NAMALWA (cell line): ENCODE measurements around the gene SLC39A6.
A peak's percentile ranks its signal among the peaks of the same experiment; 100 is the strongest.
"Not testable (repeated sequence)": the region's sequence is repeated elsewhere in the genome, so short reads cannot be mapped to it uniquely, and the experiment has no call there.

Experiments used
- DNase-seq: peaks from one replicate; pipeline ENCODE4 v3.0.0-alpha.2; 2015; ENCODE audit warnings: low spot score

SLC39A6 gene

DNA sequence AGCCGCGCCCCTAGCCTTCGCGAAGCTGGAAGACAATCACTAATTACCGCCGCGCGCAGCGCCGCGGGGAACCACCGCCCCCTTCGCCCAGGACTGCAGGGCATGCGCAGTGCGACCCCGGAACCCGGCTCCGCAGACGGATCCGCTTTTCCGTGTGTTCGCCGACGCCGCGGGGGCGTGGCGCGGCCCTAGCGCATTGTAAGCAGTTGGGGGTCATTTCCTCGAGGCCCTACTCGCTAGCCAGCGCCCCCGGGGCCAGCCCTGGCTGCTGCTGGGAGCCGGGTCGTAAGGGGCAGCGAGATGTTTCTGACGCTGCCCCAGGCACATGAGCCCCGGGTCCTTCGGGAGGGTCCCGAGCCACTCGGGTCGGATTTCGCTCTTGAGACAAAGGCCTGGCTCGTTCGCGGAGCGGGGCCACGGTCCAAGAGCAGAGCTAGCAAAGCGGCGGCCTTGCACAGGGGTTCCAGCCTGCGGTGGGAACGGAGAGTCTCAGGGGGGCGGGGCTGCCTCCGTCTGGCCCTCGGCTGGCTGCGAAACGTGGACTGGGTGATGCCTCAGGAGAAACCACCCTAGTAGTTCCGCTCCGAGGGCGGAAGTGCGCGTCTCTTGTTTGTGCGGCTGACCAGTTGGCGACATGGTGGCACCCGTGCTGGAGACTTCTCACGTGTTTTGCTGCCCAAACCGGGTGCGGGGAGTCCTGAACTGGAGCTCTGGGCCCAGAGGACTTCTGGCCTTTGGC is at the start of gene SLC39A6, which contains the start of gene ELP2:
Gene SLC39A6 (minus strand): TSS at position 41 of the 739 bp plus-strand sequence. CDS start 2,333 bp downstream, outside the sequence.
Gene ELP2 (plus strand): TSS at position 600 of the 739 bp plus-strand sequence. CDS start 35 bp downstream, at position 635.
- DNase-seq, result peak; percentile 96

DNA sequence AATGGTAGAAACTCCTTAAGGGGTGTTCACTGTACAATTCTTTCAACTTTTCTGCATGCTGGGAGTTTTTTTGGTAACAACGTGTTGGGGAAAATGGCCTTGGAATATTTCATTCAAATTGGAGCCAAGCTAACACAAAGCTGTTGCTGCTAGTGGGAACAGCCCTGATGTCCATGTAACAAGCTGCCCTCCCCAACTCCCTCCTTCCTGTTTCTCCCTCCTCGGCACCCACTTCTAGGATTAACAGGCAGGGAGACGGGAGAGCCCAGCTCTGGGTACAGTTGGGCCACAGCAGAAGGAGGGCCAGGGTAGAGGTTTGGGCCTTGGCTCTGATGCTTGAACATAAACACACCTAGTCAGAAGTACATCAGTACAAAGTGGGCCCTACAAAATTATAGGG is 48.8 kb upstream of the SLC39A6 start:
- DNase-seq, result no peak

GRCh38 chr18:36176711-36177110 is 47.6 kb upstream of the SLC39A6 start:
- DNase-seq, result no peak

DNA sequence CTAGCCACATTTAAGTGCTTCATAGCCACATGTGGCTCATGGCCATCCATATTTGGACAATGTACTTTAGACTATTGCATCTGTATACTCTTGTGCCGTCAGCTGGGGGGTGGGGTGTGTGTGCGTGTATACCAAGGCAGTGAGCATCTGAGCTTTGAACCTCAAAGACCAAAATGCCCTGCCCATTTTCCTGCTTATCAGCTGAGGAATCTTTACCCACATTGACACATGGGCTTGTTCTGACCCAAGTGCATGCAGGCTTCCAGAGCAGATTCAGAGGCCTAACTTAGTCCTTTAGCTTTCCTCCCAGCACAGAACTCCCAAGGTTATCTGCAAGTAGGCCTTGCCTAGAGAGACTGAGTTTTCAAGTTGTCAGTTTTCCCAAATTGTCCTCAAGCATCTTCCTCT is 47.0 kb upstream of the SLC39A6 start:
- no peak for DNase-seq

DNA sequence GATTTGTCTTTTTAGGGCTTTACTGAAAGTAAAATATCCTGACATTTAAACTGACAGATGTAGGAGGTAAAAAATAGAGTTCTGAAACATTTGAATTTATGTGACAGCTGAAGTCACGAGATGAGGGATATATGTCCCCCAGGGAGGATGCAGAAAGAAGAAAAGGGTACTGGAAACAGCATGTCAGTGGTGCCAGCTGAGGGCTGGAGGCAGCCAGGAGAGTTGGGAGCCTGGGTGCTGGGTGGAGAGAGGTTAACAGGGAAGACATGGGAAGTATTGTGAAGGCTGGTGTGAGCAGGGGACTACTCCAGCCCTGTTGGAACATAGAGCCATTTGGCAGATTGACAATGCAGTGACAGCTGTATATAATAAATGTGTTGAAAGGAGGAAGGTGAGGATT is 46.3 kb upstream of the SLC39A6 start:
- DNase-seq, result no peak

DNA sequence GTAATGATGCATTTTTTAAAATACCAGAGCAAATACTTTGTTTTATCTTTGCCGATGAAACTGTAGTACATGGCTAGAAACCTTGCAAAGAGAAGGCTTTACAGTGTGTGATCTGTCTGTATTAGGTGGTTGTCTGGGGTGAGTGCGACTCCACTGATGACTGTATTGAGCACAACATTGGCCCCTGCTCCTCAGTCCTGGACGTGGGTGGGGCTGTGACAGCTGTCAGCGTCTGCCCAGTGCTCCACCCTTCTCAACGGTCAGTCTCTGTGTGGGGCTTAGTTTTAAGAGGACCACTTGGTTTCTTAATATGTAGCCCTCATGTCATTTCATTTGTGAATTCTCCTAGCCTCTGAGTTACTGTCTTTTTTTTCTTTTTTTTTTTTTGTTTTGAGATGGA is 40.8 kb upstream of the SLC39A6 start:
- DNase-seq, result no peak

GRCh38 chr18:36168296-36168695 is 39.2 kb upstream of the SLC39A6 start:
- DNase-seq, result not testable (repeated sequence)

GRCh38 chr18:36167692-36168218 is 38.6 kb upstream of the SLC39A6 start:
- no peak for DNase-seq

DNA sequence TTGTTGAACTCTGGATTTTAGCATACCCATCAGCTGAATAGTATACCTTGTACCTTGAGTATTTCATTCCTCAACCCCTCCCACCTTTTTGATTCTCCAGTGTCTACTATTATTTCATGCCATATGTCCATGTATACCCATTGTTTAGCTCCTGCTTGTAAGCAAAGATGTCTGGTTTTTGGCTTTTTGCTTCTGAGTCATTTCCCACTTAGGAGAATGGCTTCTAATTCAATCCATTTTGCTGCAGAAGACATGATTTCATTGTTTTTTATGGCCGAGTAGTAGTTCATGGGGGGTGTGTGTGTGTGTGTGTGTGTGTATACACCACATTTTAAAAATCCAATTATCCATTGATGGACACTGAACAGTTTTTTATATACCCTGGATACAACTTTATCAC is 33.8 kb upstream of the SLC39A6 start:
- DNase-seq, result no peak

DNA sequence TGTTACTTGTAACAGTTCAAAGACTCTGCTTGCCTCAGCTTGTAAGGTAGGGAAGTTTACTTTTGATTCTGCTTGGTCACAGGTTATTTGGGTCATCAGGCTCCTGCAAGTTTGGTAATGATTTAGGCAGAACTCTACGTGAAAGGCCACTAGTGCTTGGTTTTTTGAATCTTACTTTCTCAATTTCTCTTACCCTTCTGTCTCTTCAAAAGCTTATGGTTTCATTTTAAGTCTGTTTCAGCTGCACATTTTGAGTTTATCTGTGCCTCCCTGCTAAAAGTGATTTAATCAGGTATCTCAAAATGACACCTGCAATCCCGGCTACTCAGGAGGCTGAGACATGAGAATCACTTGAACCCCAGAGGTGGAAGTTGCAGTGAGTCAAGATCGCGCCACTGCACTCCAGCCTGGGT is 31.8 kb upstream of the SLC39A6 start:
- DNase-seq, result no peak

DNA sequence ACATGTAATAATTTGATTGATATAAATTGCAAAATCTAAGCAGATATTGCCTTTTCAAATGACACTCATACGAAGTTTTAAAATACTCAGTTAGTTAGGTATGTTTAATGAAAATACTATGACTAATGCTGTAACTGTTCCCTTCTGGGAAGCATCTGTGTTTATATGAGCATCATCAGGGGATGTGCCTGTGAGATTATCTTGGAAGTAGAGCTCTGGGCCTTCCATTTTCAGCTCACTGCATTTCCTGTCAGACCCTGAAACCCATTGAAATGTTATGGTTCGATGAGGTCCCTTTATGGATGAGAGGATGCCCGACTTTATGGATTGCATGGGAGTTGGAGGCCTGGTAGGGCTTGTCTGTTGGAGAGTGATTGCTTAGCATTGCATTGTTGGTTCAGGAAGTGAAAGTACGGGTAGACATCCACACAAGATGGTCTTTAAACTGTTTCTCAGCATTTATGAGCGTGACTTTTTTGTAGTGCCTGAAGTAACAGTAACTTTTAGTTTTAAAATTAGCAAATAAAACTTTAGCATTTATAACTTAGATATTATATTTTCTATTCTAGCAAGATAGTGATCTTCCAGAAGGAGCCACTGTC is 29.2 kb upstream of the SLC39A6 start:
- no peak for DNase-seq

- DNase-seq, result no peak
These were observed 28.3 kb upstream of the SLC39A6 start for GRCh38 chr18:36157441-36157840.

DNA sequence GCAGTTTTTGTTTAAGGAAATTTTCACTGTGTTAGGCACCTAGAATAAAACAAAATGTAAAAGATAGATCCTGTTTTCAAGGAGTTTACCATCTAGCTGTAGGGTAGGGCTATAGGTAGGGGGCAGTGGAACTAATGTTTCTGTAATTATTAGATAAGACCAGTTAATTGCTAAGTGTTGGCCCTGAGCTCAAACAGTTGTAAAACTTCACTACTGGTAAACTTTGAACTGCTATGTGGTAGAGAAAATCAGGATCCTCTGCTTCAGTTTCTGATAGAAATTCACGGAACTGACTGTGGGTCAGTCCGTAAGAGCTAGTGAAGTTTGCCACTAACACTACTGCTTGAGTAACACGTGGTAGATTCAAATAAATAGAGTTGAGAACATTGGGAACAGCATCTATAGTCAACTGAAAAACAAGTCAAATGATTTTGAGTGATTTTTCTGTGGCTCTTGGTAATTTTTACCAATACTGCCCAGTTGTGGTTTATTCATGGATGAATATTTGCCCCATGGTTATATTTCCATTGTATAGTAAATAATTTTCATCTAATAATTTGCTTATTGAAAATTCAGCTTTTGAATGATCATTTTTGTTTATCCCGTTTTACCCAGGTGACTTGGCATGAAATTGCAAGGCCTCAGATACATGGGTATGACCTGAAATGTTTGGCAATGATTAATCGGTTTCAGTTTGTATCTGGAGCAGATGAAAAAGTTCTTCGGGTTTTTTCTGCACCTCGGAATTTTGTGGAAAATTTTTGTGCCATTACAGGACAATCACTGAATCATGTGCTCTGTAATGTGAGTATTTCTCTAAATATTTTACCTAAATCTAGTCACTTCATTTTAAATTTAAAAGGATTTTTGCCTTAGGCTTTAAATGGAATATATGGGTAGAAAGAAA is 27.0 kb upstream of the SLC39A6 start:
- DNase-seq, result no peak

DNA sequence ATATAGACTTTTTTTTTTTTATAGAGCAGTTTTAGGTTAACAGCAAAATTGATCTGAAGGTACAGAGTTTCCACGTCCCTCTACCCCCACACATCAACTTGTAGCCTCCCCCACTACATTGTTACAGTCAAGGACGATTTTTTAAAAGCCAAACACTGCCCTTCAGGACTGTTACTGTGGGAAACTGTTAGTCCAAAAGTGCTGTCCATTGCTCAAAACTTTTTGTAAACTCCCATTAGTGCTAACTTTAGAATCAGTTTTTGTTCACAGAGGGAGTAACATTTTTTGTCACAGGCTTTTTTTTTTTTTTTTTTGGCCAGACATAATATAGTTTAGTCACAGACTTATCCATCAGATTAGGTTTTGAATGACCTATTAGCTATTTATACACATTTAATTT is 24.6 kb upstream of the SLC39A6 start:
- DNase-seq, result no peak

DNA sequence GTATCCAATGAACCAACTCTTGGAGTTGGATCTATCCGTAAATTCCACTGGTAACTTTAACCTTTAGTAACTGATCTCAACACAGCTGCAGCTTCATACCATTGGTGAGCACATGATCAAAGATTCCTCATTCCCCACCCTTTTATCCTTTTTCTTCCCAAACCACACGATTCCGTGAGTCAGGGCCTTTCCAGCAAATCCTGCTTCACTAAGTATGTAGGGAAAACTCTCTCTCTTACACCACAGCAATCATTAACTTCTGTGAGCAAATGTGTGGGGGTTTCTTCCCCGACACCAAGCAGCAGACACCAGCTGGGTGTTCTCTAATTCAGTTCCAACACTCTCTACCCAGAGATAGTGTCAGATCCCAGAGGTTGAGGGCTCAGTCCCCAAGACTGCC is 24.1 kb upstream of the SLC39A6 start:
- DNase-seq, result no peak

DNA sequence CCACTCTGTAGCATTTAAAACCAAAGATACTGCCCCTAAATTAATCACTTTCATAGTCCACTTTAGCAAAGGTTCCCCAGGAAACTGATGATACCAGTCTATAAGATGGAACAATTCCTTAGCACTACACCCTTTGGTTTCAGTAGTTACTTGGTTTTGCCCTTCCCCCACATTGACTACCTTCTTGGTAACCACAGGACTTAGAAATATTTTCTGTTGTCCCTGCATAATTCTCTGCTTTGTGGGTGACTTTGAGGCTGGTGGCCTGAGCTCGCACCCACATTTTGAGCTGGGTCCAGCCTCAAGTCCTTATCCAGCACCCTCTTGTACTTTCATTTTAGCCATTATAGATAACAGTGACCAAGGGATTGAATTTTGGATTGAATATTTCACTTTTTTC is 23.6 kb upstream of the SLC39A6 start:
- DNase-seq, result no peak

- peak; percentile 75 for DNase-seq
These were observed 20.6 kb upstream of the SLC39A6 start for GRCh38 chr18:36149514-36150289.

DNA sequence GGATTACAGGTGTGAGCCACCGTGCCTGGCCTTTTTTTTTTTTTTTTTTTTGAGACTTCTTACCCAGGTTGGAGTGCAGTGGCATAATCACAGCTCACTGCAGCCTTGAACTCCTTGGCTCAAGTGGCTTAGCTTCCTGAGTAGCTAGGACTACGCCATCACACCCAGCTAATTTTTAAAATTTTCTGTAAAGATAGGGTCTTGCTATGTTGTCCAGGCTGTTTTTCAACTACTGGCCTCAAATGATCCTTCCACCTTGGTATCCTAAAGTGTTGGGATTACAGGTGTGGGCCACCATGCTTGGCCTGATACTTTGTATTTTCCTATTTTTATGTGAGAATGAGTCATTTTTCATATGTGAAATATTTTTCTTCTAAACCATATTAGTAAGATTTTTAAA is 14.3 kb upstream of the SLC39A6 start:
- no peak for DNase-seq

DNA sequence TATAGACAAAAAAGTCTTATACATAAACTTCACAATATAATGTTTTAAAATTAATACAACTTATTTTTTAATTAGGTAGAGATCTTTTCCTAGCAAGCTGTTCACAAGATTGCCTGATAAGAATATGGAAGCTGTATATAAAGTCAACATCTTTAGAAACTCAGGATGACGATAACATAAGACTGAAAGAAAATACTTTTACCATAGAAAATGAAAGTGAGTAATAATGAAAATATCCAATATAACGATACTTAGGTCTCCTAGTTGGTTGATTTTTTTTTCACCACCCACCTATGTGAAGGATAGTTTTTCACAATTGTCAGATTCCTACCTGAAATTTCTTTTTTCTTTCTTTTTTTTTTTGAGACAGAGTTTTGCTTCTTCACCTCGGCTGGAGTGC is 13.6 kb upstream of the SLC39A6 start:
- DNase-seq, result no peak

- no peak for DNase-seq
These were observed 12.4 kb upstream of the SLC39A6 start for GRCh38 chr18:36141576-36141975.

- DNase-seq, result no peak
These were observed 10.1 kb upstream of the SLC39A6 start for GRCh38 chr18:36139245-36139644.

- DNase-seq, result no peak
These were observed 6.1 kb upstream of the SLC39A6 start for GRCh38 chr18:36135264-36135663.
